Neural progenitor cell (in vitro differentiated cells): Measurements from ENCODE around the gene WBP1L. TPM values are rescaled to one million over a fixed set of nuclear protein-coding genes. Genes with fewer than 3 reads are reported as not detected.
A peak's percentile ranks its signal among the peaks of the same experiment; 100 is the strongest.
"Not testable (repeated sequence)": the region's sequence is repeated elsewhere in the genome, so short reads cannot be mapped to it uniquely, and the experiment has no call there.

ENCODE experiments used
- DNase-seq: peaks from one replicate; pipeline ENCODE4 v3.0.0-alpha.2; 2016; ENCODE audit warnings: low spot score
- H2AFZ ChIP-seq: fragments of 200-600 bp; sonication (generic); replicated peaks from 2 replicates; pipeline ENCODE4 v1.6.1; 2016; ENCODE audit warnings: antibody characterized with exemption
- H3F3A ChIP-seq: fragments of 200-600 bp; sonication (generic); 2 replicates; pipeline ENCODE4 v1.6.1; 2016; ENCODE audit warnings: antibody characterized with exemption, low read depth
- H3K27ac ChIP-seq: fragments of 200-600 bp; sonication (generic); 2 replicates; pipeline ENCODE4 v1.5.1; 2016; ENCODE audit warnings: mild to moderate bottlenecking
- H3K27me3 ChIP-seq: fragments of 200-600 bp; sonication (generic); 2 replicates; pipeline ENCODE4 v1.6.1; 2016; ENCODE audit warnings: mild to moderate bottlenecking, moderate library complexity
- H3K36me3 ChIP-seq: fragments of 200-600 bp; sonication (generic); 2 replicates; pipeline ENCODE4 v1.5.1; 2016
- H3K4me1 ChIP-seq: fragments of 200-600 bp; sonication (generic); 2 replicates; pipeline ENCODE4 v1.6.1; 2016; ENCODE audit warnings: mixed run types
- H3K4me2 ChIP-seq: fragments of 200-600 bp; sonication (generic); 2 replicates; pipeline ENCODE4 v1.6.1; 2016
- H3K4me3 ChIP-seq: fragments of 200-600 bp; sonication (generic); 2 replicates; pipeline ENCODE4 v1.5.1; 2016
- H3K79me2 ChIP-seq: fragments of 200-600 bp; sonication (generic); 2 replicates; pipeline ENCODE4 v1.6.1; 2016; ENCODE audit warnings: low read depth
- H3K9ac ChIP-seq: fragments of 200-600 bp; sonication (generic); 2 replicates; pipeline ENCODE4 v1.6.1; 2016
- H3K9me3 ChIP-seq: fragments of 200-600 bp; sonication (generic); 2 replicates; pipeline ENCODE4 v1.5.1; 2016; ENCODE audit warnings: low read depth
- H4K20me1 ChIP-seq: fragments of 200-600 bp; sonication (generic); 2 replicates; pipeline ENCODE4 v1.6.1; 2016; ENCODE audit warnings: low read depth
- H3K27ac Mint-ChIP-seq: 3 replicates; pipeline ENCODE4 v1.8.0; 2021; ENCODE audit warnings: mixed read lengths
- H3K27me3 Mint-ChIP-seq: 2 replicates; pipeline ENCODE4 v1.8.0; 2022; ENCODE audit warnings: low read depth, mild to moderate bottlenecking, inconsistent platforms, moderate library complexity, mixed read lengths; ENCODE audit not compliant: insufficient read depth
- H3K36me3 Mint-ChIP-seq: 3 replicates; pipeline ENCODE4 v1.8.0; 2021; ENCODE audit warnings: mixed read lengths
- H3K4me1 Mint-ChIP-seq: 3 replicates; pipeline ENCODE4 v1.8.0; 2021; ENCODE audit warnings: mixed read lengths
- H3K4me3 Mint-ChIP-seq: 3 replicates; pipeline ENCODE4 v1.8.0; 2021; ENCODE audit warnings: mild to moderate bottlenecking, moderate library complexity, mixed read lengths
- H3K9me3 Mint-ChIP-seq: 3 replicates; pipeline ENCODE4 v1.8.0; 2020; ENCODE audit warnings: mixed read lengths
- CTCF ChIP-seq: fragments of 200-600 bp; sonication (generic); IDR thresholded peaks from 2 replicates; pipeline ENCODE4 v1.5.1; 2017; ENCODE audit warnings: antibody characterized with exemption, mild to moderate bottlenecking
- EZH2 ChIP-seq: fragments of 200-600 bp; sonication (generic); IDR thresholded peaks from 2 replicates; pipeline ENCODE4 v1.6.1; 2017; ENCODE audit warnings: antibody characterized with exemption, mild to moderate bottlenecking, moderate library complexity
- EZH2phosphoT487 ChIP-seq: fragments of 200-600 bp; sonication (generic); IDR thresholded peaks from 2 replicates; pipeline ENCODE4 v1.6.1; 2017; ENCODE audit warnings: antibody characterized with exemption
- total RNA-seq: library from RNA; depleted of rRNA; stranded (reverse); fragments of >200 nt; gene quantifications from 2 replicates; pipeline ENCODE4 v1.2.3, GENCODE V29; 2015; ENCODE audit warnings: low replicate concordance

The WBP1L gene
- total RNA-seq, 1 donor from 2014 or later: 21.1 TPM

- H3K4me1 Mint-ChIP-seq: peaks cover 58% of the 10 kb centered on the region
- H2AFZ ChIP-seq: peak within 1 kb of the TSS; percentile 71
- H3K4me1 ChIP-seq: peaks cover 43% of the 10 kb centered on the region
- peaks cover 6% of the 10 kb centered on the region for H3K36me3 Mint-ChIP-seq
- H3K9me3 ChIP-seq: no peaks in the 10 kb centered on the region
- no peaks in the 10 kb centered on the region for H3K27me3 ChIP-seq
- peak within 1 kb of the TSS; percentile 43 for H3K27ac ChIP-seq
- DNase-seq: peak; percentile 100
- H3K27ac Mint-ChIP-seq: peak within 1 kb of the TSS; percentile 88
- H3F3A ChIP-seq: peaks cover 32% of the 10 kb centered on the region
- peak within 1 kb of the TSS; percentile 76 for H3K9ac ChIP-seq
- peaks cover 91% of the 10 kb centered on the region for H3K79me2 ChIP-seq
- H3K4me3 ChIP-seq: peak within 1 kb of the TSS; percentile 75
- no peaks in the 10 kb centered on the region for H3K36me3 ChIP-seq
- no peaks in the 10 kb centered on the region for H3K9me3 Mint-ChIP-seq
- peak within 1 kb of the TSS; percentile 97 for H3K4me2 ChIP-seq
- no peak for TF ChIP-seq EZH2phosphoT487
- TF ChIP-seq CTCF: peak; percentile 63
- peak within 1 kb of the TSS; percentile 94 for H3K4me3 Mint-ChIP-seq
- H3K27me3 Mint-ChIP-seq: no peaks in the 10 kb centered on the region
- peaks cover 46% of the 10 kb centered on the region for H4K20me1 ChIP-seq
Measured at GRCh38 chr10:102713814-102714620, 29.7 kb upstream of the WBP1L start, which contains the start of gene ARL3. TSS of gene ARL3 (minus strand) at chr10:102714397. CDS start at chr10:102714275, 122 bp downstream.

- Histone ChIP-seq H3K4me1 (peaks cover 43% of the 10 kb centered on the region), H3K4me3 (peak within 1 kb of the TSS; percentile 75), H2AFZ (peak within 1 kb of the TSS; percentile 71), H3K27ac (peak within 1 kb of the TSS; percentile 43), H3K36me3 (no peaks in the 10 kb centered on the region), H3K9me3 (no peaks in the 10 kb centered on the region), H3K79me2 (peaks cover 91% of the 10 kb centered on the region), H3F3A (peaks cover 35% of the 10 kb centered on the region), H4K20me1 (peaks cover 44% of the 10 kb centered on the region), H3K27me3 (no peaks in the 10 kb centered on the region), H3K4me2 (peak within 1 kb of the TSS; percentile 97), H3K9ac (peak within 1 kb of the TSS; percentile 76)
- Mint-ChIP-seq H3K27ac (peak within 1 kb of the TSS; percentile 88), H3K4me1 (peaks cover 63% of the 10 kb centered on the region), H3K36me3 (peaks cover 8% of the 10 kb centered on the region), H3K27me3 (no peaks in the 10 kb centered on the region), H3K9me3 (no peaks in the 10 kb centered on the region), H3K4me3 (peak within 1 kb of the TSS; percentile 94)
- DNase-seq: peak; percentile 76
- TF ChIP-seq EZH2phosphoT487 (no peak), EZH2 (peak; percentile 4)
Measured at GRCh38 chr10:102714621-102715455, 28.9 kb upstream of the WBP1L start, which contains the start of gene SFXN2. TSS of gene SFXN2 (plus strand) at chr10:102714636. CDS start at chr10:102726637, 12,001 bp downstream.

- DNase-seq: no peak
- Mint-ChIP-seq H3K9me3 (no peaks in the 10 kb centered on the region), H3K4me3 (peak overlapping the region; percentile 94), H3K27ac (no peak overlapping the region), H3K4me1 (peaks cover 58% of the 10 kb centered on the region), H3K36me3 (peaks cover 10% of the 10 kb centered on the region), H3K27me3 (no peaks in the 10 kb centered on the region)
- Histone ChIP-seq H2AFZ (no peak overlapping the region), H3K27ac (no peak overlapping the region), H3F3A (peaks cover 35% of the 10 kb centered on the region), H4K20me1 (peaks cover 37% of the 10 kb centered on the region), H3K4me2 (peak overlapping the region; percentile 83), H3K27me3 (no peaks in the 10 kb centered on the region), H3K79me2 (peaks cover 91% of the 10 kb centered on the region), H3K9ac (no peak overlapping the region), H3K36me3 (no peaks in the 10 kb centered on the region), H3K4me1 (peaks cover 41% of the 10 kb centered on the region), H3K9me3 (no peaks in the 10 kb centered on the region), H3K4me3 (peak overlapping the region; percentile 75)
- TF ChIP-seq EZH2phosphoT487 (no peak), CTCF (no peak), EZH2 (no peak)
Measured at GRCh38 chr10:102715880-102716279, 27.9 kb upstream of the WBP1L start.

DNA sequence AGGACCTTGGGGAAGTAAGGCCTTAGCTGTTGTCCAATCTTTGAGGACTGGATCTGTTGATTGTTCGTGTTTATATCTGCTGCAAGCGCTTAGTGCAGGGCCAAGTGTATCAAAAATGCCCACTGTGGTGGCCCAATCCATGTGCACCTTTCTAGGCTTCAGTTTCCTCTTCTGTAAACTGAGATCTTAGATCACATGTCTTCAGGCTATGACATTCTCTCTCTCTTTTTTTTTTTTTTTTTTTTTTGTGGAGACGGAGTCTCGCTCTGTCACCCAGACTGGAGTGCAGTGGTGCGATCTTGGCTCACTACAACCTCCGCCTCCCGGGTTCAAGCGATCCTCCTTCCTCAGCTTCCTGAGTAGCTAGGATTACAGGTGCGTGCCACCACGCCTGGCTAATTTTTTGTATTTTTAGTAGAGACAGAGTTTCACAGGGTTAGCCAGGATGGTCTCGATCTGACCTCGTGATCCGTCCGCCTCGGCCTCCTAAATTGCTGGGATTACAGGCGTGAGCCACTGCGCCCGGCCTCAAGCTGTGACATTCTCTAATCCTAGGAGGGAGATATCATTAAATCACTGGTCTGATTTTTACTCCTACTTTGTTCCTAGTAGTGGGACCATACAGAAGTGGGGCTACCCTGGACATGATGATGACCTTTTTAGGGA, 26.7 kb upstream of the WBP1L start:
- peak overlapping the region; percentile 33 for H3K4me3 Mint-ChIP-seq
- not testable (repeated sequence) for H3K36me3 Mint-ChIP-seq, H3K27me3 ChIP-seq, H3K9ac ChIP-seq, H3K27me3 Mint-ChIP-seq, H3K9me3 Mint-ChIP-seq, H3K27ac ChIP-seq, H3K36me3 ChIP-seq, H3K4me3 ChIP-seq, H3K9me3 ChIP-seq, H2AFZ ChIP-seq, H3K27ac Mint-ChIP-seq, DNase-seq
- peaks cover 58% of the 10 kb centered on the region for H3K4me1 Mint-ChIP-seq
- H3K4me2 ChIP-seq: peak overlapping the region; percentile 60
- H3K4me1 ChIP-seq: peaks cover 38% of the 10 kb centered on the region
- peaks cover 41% of the 10 kb centered on the region for H3F3A ChIP-seq
- peaks cover 34% of the 10 kb centered on the region for H4K20me1 ChIP-seq
- H3K79me2 ChIP-seq: peaks cover 91% of the 10 kb centered on the region
